GM18867 (cell line): ENCODE results near the gene MAGI1.
"Not testable (repeated sequence)": the region's sequence is repeated elsewhere in the genome, so short reads cannot be mapped to it uniquely, and the experiment has no call there.

Experiments
- ATAC-seq: cut with Tn5 transposase; IDR thresholded peaks from one replicate; pipeline ENCODE4 v1.9.1; 2021; ENCODE audit warnings: mild to moderate bottlenecking, moderate library complexity; ENCODE audit not compliant: unreplicated experiment

Gene MAGI1

DNA sequence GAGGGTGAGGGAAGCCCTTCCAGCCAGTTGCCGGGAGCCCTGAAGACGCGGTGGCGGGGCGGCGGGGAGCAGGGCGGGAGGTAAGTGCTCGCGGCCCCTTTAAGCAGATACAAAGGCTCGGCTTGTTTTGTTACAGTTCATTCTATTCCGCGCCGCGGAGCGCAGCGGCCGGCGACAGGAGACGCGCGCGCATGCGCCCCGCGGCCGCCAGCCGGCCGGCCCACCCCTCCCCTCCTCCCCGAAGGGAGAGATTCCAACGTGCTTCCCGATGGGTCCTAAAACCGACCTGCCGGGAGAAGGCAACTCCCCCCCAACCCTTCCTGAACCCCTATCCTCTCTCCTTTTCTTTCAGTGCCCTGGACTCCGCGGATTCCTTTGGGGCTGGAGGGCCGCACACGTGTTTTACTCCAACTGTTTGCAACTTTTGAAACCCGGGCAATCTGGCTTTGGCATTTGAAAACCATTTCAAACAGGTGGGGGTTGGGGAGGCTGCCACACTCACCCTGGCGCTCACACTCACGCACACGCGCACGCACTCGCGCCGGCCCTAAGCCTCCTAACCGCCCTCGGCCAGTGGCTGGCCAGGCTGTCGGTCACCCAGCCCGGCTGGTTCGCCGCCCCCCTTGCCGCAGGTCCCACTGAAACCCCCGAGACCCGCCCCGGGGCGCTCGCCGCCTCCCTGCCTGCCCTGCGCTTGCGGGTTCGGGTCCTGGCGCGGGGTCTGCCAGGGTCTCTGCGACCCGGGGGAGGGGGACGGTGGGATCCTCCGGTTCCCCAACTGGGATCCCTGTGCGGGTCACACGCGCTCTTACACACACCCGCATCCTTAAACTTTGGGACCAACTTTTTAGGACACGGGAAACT lies at the start of gene MAGI1:
MAGI1 (minus strand) TSS at position 193 of the 864 bp plus-strand sequence. CDS start 610 bp downstream, outside the sequence.
- ATAC-seq: peak; percentile 86

DNA sequence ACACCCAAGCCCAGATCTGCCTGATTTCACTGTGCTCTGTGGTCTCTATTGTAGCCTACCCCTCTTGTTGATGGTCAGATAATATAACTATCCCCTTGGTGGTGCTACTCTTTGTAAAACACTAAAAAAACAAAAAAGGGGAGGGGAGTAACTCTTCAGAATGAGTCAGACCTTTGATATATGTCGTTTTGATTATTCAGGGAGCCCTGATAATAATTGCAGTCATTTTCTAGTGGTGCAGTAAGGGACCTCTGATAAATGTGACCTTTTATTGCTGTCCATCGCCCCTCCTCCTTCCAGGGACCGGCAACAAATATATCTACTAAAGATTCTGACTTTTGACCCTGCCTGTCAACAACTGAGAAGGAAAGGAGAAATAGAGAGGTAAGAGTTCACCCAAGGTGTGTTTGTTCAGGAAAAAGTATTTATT lies 45.1 kb upstream of the MAGI1 start:
- ATAC-seq: no peak

DNA sequence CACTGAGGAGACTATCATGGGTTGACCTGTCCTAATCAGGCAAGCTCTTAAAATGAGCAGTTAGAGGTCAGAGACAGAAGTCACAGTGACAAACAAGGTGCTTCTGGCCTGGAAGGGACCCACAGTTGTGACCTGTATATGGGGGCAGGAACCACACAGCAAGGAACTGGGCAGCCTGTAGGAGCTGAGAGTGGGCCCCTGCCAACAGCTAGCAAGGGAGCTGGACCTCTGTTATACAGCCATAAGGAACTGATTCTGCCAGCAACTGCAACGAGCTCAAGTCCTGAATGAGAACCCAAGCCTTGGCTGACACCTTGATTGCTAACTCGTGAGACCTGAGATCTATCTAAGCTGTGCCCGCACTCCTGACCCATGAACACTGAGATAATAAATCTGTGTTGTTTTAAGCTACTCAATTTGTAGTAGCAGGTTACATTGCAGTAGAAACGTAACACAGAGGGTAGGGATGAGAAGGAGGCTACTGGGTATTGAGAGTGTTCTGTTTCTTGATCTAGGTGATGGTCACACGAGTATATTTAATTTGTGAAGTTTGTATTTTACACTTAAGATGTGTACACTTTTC lies 44.5 kb upstream of the MAGI1 start:
- no peak for ATAC-seq

DNA sequence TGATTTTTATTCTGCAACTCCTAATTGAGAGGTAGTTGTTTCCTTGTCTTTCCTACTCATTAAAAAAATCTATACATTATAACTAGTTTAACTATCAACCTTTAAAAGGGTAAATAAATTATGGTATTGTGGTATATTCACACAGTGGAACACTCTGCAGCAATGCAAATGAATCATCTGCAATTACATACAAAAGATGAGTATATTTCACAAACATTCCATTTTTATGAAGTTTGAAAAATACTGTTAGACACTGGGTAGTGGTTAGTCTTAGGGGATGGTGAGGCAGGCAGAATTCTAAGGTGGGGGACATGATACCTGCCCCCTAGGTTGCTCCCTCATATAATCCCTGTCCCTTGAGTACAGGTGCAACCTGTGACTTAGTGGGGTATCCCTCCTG lies 44.0 kb upstream of the MAGI1 start:
- ATAC-seq: no peak

DNA sequence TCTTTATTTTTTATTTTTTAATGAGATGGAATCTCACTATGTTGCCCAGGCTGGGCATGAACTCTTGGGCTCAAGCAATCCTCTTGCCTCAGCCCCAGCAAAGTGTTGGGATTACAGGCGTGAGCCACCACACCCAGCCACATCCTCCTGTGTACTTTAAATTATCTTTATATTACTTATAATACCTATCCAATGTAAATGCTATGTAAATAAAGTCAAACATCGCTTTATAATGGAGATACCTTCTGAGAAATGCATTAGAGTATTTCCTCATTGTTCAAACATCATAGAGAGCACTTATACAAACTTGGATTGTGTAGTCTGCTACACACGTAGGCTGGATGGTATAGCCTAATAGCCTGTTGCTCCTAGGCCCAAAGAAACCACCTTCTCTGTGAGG lies 41.4 kb upstream of the MAGI1 start:
- no peak for ATAC-seq

DNA sequence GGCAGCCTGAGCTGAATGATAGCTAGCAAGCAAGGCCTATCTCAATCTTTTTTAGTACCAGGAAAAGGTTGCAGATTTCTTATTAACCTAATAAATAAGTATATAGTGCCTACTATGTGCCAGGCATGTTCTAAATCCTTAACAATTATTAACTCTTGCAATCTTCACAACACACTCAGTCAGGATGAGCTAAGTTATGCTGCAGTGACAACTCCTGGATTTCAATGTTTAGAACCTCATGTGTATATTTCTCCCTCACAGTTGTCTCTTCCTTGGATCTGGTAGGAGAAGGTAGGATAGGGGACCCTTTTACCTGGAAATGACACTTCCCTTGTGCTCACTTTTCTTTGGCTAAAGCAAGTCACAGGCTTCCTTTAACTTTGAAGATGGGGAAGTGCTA lies 39.3 kb upstream of the MAGI1 start:
- ATAC-seq: no peak

DNA sequence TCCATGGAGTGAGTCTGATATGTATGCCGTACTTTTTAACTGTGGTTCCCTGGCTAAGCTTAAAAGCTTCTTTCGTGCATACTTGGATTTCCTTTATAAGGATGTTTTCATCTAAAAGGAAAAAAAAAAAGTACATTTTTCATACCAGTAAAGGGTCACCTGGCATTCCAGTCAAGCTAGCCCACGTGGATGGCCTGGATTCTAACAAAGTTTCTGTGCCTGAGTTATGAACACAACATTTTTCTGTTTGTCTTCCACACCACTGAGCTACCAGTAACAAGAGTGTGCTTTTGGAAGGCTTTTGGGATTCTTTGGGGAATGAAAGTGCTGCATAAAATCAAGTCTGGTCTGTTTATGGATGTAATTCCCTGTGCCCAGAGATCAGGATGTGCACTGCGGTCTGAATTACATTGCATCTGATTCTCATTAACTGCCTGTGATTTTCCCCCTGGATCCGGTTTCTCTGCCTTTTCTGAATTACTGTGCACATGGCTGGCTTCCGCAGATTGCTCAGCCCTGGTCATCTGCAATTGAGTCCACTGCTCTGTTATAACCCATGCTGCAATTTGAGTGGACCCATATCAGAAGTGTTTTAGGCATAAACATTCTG lies 38.2 kb upstream of the MAGI1 start:
- no peak for ATAC-seq

DNA sequence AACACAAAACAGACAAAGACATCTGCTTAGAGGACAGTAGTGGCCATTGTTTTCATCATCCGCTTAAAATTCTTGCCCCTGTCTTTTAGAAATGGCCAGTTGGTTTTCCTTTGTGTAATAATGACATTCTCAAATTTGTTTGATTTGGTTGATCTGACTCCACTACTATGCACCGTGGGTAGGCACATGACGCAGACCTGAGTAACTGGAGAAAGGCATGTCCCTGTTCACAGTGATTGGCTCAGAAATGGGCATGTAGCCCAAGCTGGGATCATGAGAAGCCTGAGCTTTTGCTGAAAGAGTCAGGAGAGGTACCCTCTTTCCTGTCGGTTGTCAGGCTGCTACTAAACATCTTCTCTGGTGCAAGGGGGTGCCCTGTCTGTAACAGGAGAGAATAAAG lies 36.6 kb upstream of the MAGI1 start:
- no peak for ATAC-seq

DNA sequence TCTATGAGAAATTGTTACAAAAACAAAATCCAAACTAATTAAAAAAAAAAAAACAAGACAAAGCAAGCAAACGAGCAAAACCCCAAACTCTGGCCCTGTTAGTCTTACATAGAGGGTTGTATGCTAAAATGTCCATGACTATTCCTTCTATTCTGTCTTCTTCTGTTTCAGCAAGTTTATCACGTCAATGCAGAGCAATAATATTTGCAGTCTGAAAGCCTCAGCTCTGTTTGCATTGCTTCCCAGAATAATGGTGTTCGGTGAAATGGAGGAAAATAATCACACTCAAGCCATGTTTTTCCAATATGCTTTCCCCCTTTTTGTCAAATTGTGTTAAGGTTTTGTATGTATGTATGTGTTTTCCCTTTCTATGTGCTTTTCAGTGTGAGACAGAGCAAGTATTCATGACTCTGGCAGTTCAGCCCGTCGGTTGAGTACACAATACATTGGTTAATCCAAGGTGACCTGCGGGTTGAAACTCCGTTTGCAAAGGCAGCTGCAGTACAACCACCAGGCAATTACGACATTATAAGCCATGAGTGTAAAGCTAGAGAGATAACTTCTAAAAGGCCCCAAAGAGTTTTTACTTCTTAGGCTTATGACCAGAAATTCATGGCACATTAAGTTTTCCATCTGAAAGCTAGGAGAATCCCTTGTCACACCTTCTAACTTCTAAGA lies 34.9 kb upstream of the MAGI1 start:
- ATAC-seq: no peak

DNA sequence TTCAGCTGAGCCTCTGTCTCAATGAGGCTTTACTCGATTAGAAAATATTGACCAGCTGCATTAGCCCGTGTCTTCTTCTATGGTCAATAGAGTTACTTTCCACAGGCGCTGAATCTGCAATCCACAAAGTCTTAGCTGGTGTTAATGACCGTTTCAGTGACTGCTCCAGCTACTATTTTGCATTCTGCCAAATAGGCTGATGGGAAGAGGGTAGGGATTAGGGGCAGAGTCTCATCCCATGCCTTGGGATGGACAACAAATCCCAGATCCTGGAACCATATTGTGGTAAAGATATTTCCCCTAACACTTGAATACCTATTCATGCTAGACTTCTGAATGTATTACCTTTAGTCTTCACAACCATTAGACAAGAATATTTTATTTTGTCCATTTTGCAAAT lies 29.5 kb upstream of the MAGI1 start:
- no peak for ATAC-seq

DNA sequence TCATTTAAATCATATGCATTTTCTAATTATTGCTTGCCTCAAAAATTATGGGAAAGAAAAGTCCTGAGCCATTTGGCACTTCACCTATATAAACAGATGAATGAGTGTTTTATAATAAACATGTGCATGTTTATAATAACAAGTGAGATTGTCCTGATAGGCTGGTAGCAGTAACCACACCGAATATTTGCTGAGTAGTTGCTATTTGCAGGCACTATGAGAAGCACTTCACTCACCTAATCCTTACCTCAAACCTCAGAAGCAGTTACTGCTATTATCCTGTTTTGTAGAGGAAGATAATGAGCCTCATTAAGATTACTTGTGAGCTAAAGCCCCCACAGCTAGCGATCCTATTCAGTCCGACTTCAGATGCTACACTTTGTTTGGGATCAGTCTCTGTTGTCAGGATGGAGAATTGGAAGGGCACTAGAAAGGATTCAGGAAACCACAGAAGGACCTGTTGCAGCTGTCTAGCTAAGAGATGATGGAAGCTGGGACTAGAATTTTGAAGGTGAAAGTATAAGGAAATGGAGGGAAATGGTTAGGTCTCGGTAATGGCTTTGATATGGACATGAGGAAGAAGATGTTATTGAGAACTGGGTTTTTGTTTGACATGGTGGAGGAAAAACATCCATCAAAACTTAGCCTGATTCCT lies 28.4 kb upstream of the MAGI1 start:
- no peak for ATAC-seq

DNA sequence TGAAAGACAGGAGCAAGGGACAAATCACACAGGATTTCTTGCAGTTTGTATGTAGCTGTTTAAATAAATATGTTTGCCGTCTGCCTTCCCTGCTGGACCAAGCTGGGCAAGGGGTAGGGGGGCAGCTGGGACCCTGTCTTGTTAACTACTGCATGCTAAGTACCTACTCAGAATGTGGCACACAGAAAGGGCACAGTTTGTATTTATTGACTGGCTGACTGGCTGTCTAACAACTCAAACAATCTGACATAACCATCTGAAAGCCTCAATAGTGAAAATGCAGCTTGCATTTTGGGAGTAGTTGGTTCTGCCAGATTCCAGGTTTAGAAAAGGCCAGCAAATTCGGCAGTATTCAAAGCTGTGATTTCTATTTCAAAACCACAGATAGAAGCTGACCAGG lies 16.6 kb upstream of the MAGI1 start:
- ATAC-seq: no peak

DNA sequence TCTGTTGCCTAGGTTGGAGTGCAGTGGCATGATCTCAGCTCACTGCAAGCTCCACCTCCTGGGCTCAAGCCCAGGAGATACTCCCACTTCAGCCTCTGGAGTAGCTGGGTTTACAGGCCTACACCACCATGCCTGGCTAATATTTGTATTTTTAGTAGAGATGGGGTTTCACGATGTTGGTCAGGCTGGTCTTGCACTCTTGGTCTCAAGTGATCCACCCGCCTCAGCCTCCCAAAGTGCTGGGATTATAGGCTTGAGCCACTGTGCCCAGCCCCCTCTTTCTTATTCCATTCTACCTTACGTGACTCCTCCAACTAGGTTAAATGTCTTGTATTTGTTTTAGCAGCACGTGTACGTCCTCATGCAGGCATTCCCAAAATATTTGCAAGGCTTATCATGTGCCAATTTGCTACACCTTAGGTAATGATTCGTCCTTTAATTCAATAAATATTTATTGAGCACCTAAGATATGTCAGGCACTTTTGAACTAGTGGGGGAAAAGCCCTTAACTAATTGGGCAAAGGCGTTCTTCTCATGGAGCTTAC lies 14.9 kb upstream of the MAGI1 start:
- ATAC-seq: no peak

DNA sequence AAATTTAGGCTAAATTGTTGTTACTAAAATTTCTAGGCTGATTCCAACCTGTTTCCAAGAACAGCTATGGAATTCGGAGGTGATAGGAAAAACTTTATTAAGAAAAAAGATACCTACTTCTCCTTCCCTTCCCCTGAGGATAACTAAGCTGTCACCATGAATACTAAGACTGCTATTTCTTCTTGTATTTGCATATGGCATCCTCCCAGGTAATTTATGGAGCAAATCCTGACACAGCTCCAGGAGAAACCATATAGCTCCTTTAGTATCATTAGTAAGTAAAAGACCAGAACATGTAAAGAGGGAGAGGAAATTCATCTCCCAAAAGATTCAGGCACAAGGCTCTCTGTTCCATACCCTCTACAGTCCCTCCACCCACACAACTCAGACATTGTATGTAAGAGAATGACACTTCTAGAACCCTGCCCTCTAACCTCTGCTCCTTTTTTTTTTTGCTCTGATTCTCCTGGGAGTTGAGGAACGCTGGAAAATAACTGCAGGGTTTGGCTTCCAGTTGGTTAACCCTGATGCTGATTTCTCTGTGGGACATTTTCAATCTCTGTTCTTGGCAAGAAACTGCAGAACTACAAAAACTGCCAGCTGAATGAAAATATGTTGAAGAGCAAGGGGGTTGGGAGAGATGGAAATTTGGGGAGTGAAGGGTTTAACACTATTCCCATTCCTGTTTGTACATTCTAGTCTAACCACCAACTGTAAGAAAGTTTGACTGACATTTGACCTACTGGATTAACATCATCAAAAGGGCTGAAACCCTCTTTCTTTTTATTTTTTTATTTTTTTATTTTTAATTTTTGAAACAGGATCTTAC lies 14.2 kb upstream of the MAGI1 start:
- no peak for ATAC-seq

DNA sequence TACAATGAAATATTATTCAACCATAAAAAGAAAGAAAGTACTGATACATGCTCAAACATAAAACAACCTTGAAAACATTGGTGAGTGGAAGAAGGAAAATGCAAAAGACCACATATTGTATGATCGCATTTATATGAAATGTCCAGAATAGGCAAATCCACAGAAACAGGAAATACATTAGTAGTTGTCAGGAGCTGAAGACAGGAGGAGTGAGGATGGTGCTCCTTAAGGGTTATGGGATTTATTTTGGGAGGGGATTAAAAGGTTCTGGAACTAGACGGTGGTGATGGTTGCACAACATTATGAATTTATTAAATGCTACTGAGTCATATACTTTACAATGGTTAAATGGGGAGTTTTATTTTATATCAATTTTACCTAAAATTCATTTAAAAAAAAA lies 12.1 kb upstream of the MAGI1 start:
- ATAC-seq: no peak

DNA sequence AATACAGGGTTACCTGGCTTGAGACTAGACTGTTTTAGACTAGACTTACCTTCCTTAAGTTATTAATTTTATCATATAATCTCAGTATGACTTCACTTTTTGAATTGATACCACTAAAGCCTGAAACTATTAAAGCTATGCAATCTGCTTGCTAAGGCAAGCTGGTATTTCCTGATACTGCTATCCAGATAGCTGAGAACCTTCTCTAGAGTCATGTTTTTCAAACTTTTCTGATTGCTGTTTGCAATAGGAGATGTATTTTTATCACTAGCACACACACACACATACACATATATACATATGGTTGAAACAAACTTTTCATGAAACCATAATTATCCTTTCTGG lies 9.3 kb upstream of the MAGI1 start:
- ATAC-seq: no peak

DNA sequence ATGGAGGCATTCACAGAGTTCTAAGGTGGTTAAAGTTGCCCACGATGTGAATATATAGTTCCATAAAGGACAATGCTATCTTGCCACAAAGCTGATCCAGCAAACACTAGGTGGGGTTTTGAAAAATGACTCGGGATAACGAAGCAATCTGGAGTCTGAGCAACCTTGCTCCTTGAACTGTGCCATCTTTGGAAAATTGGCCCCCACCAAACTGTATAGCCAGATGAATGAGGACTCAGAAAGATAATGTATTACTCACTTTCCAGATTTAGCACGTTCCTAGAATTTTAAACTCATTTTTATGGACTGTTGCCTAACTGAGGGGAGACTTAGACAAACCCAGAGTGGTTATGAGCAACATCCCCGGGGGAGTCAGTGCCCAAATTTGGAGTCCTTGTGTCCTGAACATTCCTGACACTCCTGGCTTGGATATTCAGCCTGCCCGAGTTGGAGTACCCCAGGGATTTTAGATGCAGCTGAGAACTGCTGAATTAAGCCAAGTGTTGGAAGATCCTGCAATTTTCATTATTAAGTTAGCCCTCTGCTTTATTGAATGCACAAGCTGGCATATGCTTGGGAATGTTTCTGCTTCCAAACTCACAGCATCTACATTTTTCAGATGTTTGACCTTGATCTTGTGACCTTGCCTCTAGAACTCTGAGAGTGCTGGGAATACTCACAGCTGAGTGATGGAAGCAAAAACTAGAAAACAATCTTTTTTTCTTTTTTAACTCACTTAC lies 8.8 kb upstream of the MAGI1 start:
- no peak for ATAC-seq

DNA sequence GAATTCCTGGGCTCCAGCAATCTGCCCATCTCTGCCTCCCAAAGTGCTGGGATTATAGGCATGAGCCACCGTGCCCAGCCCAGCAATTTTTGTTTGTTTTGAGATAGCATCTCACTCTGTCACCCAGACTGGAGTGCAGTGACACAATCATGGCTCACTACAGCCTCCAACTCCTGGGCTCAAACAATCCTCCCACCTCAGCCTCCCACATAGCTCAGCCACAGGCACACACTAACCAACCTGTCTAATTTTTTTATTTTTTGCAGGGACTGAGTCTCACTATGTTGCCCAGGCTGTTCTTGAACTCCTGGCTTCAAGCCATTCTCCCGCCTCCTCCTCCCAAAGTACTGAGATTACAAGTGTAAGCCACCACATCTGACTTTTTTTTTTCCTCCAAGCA lies 7.6 kb upstream of the MAGI1 start:
- ATAC-seq: not testable (repeated sequence)

DNA sequence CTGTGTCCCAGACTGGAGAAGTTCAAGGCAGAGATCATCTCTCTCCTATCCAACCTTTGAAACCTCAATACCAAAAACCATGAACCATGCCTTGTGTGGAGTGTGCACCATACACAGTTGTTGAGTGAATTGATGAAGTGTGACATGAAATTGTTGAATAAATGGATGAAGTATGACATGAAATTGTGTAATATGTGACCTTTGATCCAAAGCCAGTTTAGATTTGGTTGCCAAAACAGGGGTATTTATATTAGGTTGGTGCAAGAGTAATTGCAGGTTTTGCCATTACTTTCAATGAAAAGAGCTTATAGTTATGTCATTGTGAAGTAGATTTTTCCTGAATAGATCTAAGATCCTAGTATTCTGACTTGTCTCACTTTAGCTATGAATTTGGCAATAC lies 3.1 kb upstream of the MAGI1 start:
- no peak for ATAC-seq
